Stimulated activated naive CD8-positive, alpha-beta T cell treated with anti-CD3 and anti-CD28 coated beads, Interleukin-15, amount 100 ng/mL, for 72 hours (primary cell): Measurements from ENCODE around the gene NFAT5.
A peak's percentile ranks its signal among the peaks of the same experiment; 100 is the strongest.
"Not testable (repeated sequence)": the region's sequence is repeated elsewhere in the genome, so short reads cannot be mapped to it uniquely, and the experiment has no call there.

ENCODE experiments used
- ATAC-seq: fragments of 150-1000 bp; cut with Tn5 transposase; 2 replicates; pipeline ENCODE4 v1.10.0; 2021; ENCODE audit warnings: mild to moderate bottlenecking, moderate library complexity
- DNase-seq, 2 donors: peaks; one replicate each; pipeline ENCODE4 v3.0.0; 2021 to 2022
- H3K27ac Mint-ChIP-seq, 2 donors: one replicate each; pipeline ENCODE4 v1.8.0; 2022; ENCODE audit warnings: mild to moderate bottlenecking in 2 of 2, mixed read lengths in 2 of 2, moderate library complexity in 2 of 2
- H3K27me3 Mint-ChIP-seq: one replicate; pipeline ENCODE4 v1.8.0; 2022; ENCODE audit warnings: mixed read lengths
- H3K4me1 Mint-ChIP-seq: one replicate; pipeline ENCODE4 v1.8.0; 2022; ENCODE audit warnings: mild to moderate bottlenecking, mixed read lengths
- H3K4me3 Mint-ChIP-seq, 2 donors: one replicate each; pipeline ENCODE4 v1.8.0; 2022; ENCODE audit warnings: mild to moderate bottlenecking in 2 of 2, mixed read lengths in 2 of 2, moderate library complexity in 1 of 2
- H3K9me3 Mint-ChIP-seq, 2 donors: one replicate each; pipeline ENCODE4 v1.8.0; 2022; ENCODE audit warnings: mixed read lengths in 2 of 2

Gene NFAT5

GRCh38 chr16:69606985-69607384 lies 41.2 kb downstream of the NFAT5 start:
- H3K9me3 Mint-ChIP-seq, result no peaks in the 10 kb centered on the region
- peak; percentile 45 for ATAC-seq
- H3K4me1 Mint-ChIP-seq, result peaks cover 49% of the 10 kb centered on the region
- no peak for DNase-seq
- peak overlapping the region; percentile 57 to 69 for H3K4me3 Mint-ChIP-seq
- peak overlapping the region in 1 of 2 donors; percentile 87 for H3K27ac Mint-ChIP-seq
- H3K27me3 Mint-ChIP-seq, result no peaks in the 10 kb centered on the region

GRCh38 chr16:69607674-69608073 lies 41.9 kb downstream of the NFAT5 start:
- peak overlapping the region; percentile 74 to 87 for H3K27ac Mint-ChIP-seq
- H3K4me1 Mint-ChIP-seq, result peaks cover 53% of the 10 kb centered on the region
- H3K27me3 Mint-ChIP-seq, result no peaks in the 10 kb centered on the region
- H3K9me3 Mint-ChIP-seq, result no peaks in the 10 kb centered on the region
- DNase-seq, result no peak
- ATAC-seq, result no peak
- H3K4me3 Mint-ChIP-seq, result peak overlapping the region; percentile 57 to 69

- no peak for ATAC-seq
- no peak overlapping the region for H3K4me3 Mint-ChIP-seq
- no peak overlapping the region for H3K27ac Mint-ChIP-seq
- H3K9me3 Mint-ChIP-seq, result no peaks in the 10 kb centered on the region
- peaks cover 74% of the 10 kb centered on the region for H3K4me1 Mint-ChIP-seq
- DNase-seq, result no peak
- H3K27me3 Mint-ChIP-seq, result no peaks in the 10 kb centered on the region
Measured at GRCh38 chr16:69610356-69610755, 44.6 kb downstream of the NFAT5 start.

- no peak for DNase-seq
- H3K4me3 Mint-ChIP-seq, result no peak overlapping the region
- no peaks in the 10 kb centered on the region for H3K27me3 Mint-ChIP-seq
- H3K9me3 Mint-ChIP-seq, result no peaks in the 10 kb centered on the region
- ATAC-seq, result no peak
- no peak overlapping the region for H3K27ac Mint-ChIP-seq
- H3K4me1 Mint-ChIP-seq, result peaks cover 75% of the 10 kb centered on the region
Measured at GRCh38 chr16:69611103-69611640, 45.4 kb downstream of the NFAT5 start.

- no peak for DNase-seq
- H3K27me3 Mint-ChIP-seq, result no peaks in the 10 kb centered on the region
- H3K4me1 Mint-ChIP-seq, result peaks cover 58% of the 10 kb centered on the region
- H3K4me3 Mint-ChIP-seq, result no peak overlapping the region
- no peaks in the 10 kb centered on the region for H3K9me3 Mint-ChIP-seq
- ATAC-seq, result no peak
- H3K27ac Mint-ChIP-seq, result no peak overlapping the region
Measured at GRCh38 chr16:69613378-69614154, 47.8 kb downstream of the NFAT5 start.

- Mint-ChIP-seq H3K4me3 (no peak overlapping the region), H3K27ac (no peak overlapping the region), H3K27me3 (no peaks in the 10 kb centered on the region), H3K9me3 (no peaks in the 10 kb centered on the region), H3K4me1 (peaks cover 53% of the 10 kb centered on the region)
- no peak for ATAC-seq
- no peak for DNase-seq
Measured at GRCh38 chr16:69615528-69615927, 49.8 kb downstream of the NFAT5 start.

GRCh38 chr16:69616082-69616481 lies 50.3 kb downstream of the NFAT5 start:
- DNase-seq (no peak), ATAC-seq (no peak)
- peak overlapping the region in 1 of 2 donors; percentile 5 for H3K27ac Mint-ChIP-seq
- no peaks in the 10 kb centered on the region for H3K27me3 Mint-ChIP-seq
- peaks cover 50% of the 10 kb centered on the region for H3K4me1 Mint-ChIP-seq
- no peaks in the 10 kb centered on the region for H3K9me3 Mint-ChIP-seq
- H3K4me3 Mint-ChIP-seq, result no peak overlapping the region

- Mint-ChIP-seq H3K4me3 (no peak overlapping the region), H3K27me3 (no peaks in the 10 kb centered on the region), H3K9me3 (no peaks in the 10 kb centered on the region), H3K27ac (no peak overlapping the region), H3K4me1 (peaks cover 45% of the 10 kb centered on the region)
- ATAC-seq (no peak), DNase-seq (no peak)
Measured at GRCh38 chr16:69618307-69618706, 52.5 kb downstream of the NFAT5 start.

GRCh38 chr16:69618721-69619120 lies 53.0 kb downstream of the NFAT5 start:
- H3K27me3 Mint-ChIP-seq, result no peaks in the 10 kb centered on the region
- no peak overlapping the region for H3K27ac Mint-ChIP-seq
- DNase-seq, result no peak

GRCh38 chr16:69619514-69619913 lies 53.7 kb downstream of the NFAT5 start:
- DNase-seq (no peak), ATAC-seq (no peak)
- peak overlapping the region in 1 of 2 donors; percentile 15 for H3K27ac Mint-ChIP-seq
- H3K9me3 Mint-ChIP-seq, result no peaks in the 10 kb centered on the region
- H3K27me3 Mint-ChIP-seq, result no peaks in the 10 kb centered on the region
- H3K4me3 Mint-ChIP-seq, result no peak overlapping the region
- peaks cover 35% of the 10 kb centered on the region for H3K4me1 Mint-ChIP-seq

More at GRCh38 chr16:69618721-69619120, 53.0 kb downstream of the NFAT5 start:
- Mint-ChIP-seq H3K4me3 (no peak overlapping the region), H3K9me3 (no peaks in the 10 kb centered on the region), H3K4me1 (peaks cover 41% of the 10 kb centered on the region)
- no peak for ATAC-seq

GRCh38 chr16:69620573-69620972 lies 54.8 kb downstream of the NFAT5 start:
- Mint-ChIP-seq H3K4me3 (no peak overlapping the region), H3K9me3 (no peaks in the 10 kb centered on the region), H3K4me1 (peaks cover 28% of the 10 kb centered on the region), H3K27ac (no peak overlapping the region), H3K27me3 (no peaks in the 10 kb centered on the region)
- DNase-seq (no peak), ATAC-seq (no peak)

GRCh38 chr16:69621225-69621624 lies 55.5 kb downstream of the NFAT5 start:
- no peaks in the 10 kb centered on the region for H3K9me3 Mint-ChIP-seq
- H3K4me3 Mint-ChIP-seq, result no peak overlapping the region
- no peak for DNase-seq
- H3K27ac Mint-ChIP-seq, result no peak overlapping the region
- ATAC-seq, result no peak
- peaks cover 24% of the 10 kb centered on the region for H3K4me1 Mint-ChIP-seq
- no peaks in the 10 kb centered on the region for H3K27me3 Mint-ChIP-seq

- Mint-ChIP-seq H3K9me3 (no peaks in the 10 kb centered on the region), H3K4me3 (no peak overlapping the region), H3K27me3 (no peaks in the 10 kb centered on the region), H3K4me1 (peaks cover 10% of the 10 kb centered on the region), H3K27ac (no peak overlapping the region)
- DNase-seq (no peak), ATAC-seq (no peak)
Measured at GRCh38 chr16:69626256-69626655, 60.5 kb downstream of the NFAT5 start.

GRCh38 chr16:69632828-69633227 lies 67.1 kb downstream of the NFAT5 start:
- Mint-ChIP-seq H3K27me3 (no peaks in the 10 kb centered on the region), H3K9me3 (peaks cover 8 to 25% of the 10 kb centered on the region in 2 donors), H3K4me1 (peaks cover 7% of the 10 kb centered on the region), H3K4me3 (no peak overlapping the region), H3K27ac (no peak overlapping the region)
- DNase-seq, result no peak
- no peak for ATAC-seq

- no peak for ATAC-seq
- H3K4me1 Mint-ChIP-seq, result peaks cover 7% of the 10 kb centered on the region
- peak overlapping the region in 1 of 2 donors; percentile 35 for H3K27ac Mint-ChIP-seq
- H3K9me3 Mint-ChIP-seq, result peaks cover 8 to 25% of the 10 kb centered on the region in 2 donors
- no peak for DNase-seq
- no peak overlapping the region for H3K4me3 Mint-ChIP-seq
- H3K27me3 Mint-ChIP-seq, result no peaks in the 10 kb centered on the region
Measured at GRCh38 chr16:69633375-69633774, 67.6 kb downstream of the NFAT5 start.

- H3K4me3 Mint-ChIP-seq, H3K4me1 Mint-ChIP-seq, H3K27me3 Mint-ChIP-seq, H3K27ac Mint-ChIP-seq, DNase-seq, ATAC-seq: not testable (repeated sequence)
- H3K9me3 Mint-ChIP-seq, result peaks cover 8 to 25% of the 10 kb centered on the region in 2 donors
Measured at GRCh38 chr16:69636563-69637146, 70.9 kb downstream of the NFAT5 start.
